GM06990 (cell line): ENCODE measurements around the gene SSBP2.

ENCODE experiments used
- DNase-seq: peaks from one replicate; pipeline ENCODE4 v3.0.0-alpha.2; 2011; ENCODE audit not compliant: insufficient read length; ENCODE audit errors: extremely low read depth
- H3K27me3 ChIP-seq: replicated peaks from 2 replicates; pipeline ENCODE4 v1.6.0; 2011; ENCODE audit warnings: low read length; ENCODE audit not compliant: control insufficient read depth, insufficient read depth
- H3K36me3 ChIP-seq: 2 replicates; pipeline ENCODE4 v1.5.1; 2011; ENCODE audit warnings: low read length; ENCODE audit not compliant: control insufficient read depth, insufficient read depth
- H3K4me3 ChIP-seq: replicated peaks from 2 replicates; pipeline ENCODE4 v1.5.1; 2011; ENCODE audit warnings: low read depth, mild to moderate bottlenecking, control low read depth, low read length
- TF ChIP-seq, protein P1 (sequence below): IDR thresholded peaks from 2 replicates; pipeline ENCODE4 v1.5.1; 2011; ENCODE audit warnings: low read length, control low read depth, mild to moderate bottlenecking, inconsistent platforms; ENCODE audit not compliant: insufficient read depth, poor library complexity, severe bottlenecking

SSBP2 gene

DNA sequence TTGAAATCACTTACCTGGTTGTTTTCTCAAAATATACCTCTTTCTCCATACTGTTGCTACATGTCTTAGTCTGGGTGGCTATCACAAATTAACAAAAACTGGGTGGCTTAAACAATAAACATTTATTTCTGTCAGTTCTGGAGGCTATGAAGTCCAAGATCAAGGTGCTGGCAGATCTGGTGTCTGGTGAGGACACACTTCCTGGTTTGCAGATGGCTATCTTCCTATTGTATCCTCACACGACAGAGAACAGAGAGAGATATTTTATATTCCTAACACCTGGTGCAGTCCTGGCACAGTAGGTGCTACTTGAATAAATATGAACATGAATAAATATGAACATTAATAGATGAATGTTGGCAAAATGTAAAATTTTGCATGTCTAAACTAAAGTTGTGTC, 192.7 kb downstream of the SSBP2 start:
- H3K36me3 ChIP-seq = no peaks in the 10 kb centered on the region
- TF ChIP-seq, protein P1, sequence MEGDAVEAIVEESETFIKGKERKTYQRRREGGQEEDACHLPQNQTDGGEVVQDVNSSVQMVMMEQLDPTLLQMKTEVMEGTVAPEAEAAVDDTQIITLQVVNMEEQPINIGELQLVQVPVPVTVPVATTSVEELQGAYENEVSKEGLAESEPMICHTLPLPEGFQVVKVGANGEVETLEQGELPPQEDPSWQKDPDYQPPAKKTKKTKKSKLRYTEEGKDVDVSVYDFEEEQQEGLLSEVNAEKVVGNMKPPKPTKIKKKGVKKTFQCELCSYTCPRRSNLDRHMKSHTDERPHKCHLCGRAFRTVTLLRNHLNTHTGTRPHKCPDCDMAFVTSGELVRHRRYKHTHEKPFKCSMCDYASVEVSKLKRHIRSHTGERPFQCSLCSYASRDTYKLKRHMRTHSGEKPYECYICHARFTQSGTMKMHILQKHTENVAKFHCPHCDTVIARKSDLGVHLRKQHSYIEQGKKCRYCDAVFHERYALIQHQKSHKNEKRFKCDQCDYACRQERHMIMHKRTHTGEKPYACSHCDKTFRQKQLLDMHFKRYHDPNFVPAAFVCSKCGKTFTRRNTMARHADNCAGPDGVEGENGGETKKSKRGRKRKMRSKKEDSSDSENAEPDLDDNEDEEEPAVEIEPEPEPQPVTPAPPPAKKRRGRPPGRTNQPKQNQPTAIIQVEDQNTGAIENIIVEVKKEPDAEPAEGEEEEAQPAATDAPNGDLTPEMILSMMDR = no peak
- H3K27me3 ChIP-seq = no peaks in the 10 kb centered on the region
- no peak for DNase-seq
- H3K4me3 ChIP-seq = no peak overlapping the region

DNA sequence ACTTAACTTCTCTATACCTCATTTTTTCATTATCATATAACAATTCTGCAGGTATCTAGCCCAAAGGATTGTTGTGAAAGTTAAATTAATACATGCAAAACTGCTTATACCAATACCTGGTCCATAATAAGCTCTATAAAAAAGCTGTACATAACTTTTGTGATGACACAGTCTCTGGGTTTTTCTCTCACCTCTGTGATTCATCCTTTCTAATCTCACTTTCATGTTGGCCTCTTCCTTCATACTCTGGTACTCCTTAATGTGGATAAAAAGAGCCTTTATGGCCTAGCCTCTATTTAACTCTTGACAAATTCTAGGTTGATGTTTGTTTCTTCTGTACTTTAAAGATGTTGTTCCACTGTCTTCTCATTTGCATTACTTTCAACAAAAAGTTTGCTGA, 194.1 kb downstream of the SSBP2 start:
- no peak for DNase-seq
- TF ChIP-seq, protein P1 = no peak
- no peaks in the 10 kb centered on the region for H3K36me3 ChIP-seq
- H3K27me3 ChIP-seq = no peaks in the 10 kb centered on the region
- H3K4me3 ChIP-seq = no peak overlapping the region

DNA sequence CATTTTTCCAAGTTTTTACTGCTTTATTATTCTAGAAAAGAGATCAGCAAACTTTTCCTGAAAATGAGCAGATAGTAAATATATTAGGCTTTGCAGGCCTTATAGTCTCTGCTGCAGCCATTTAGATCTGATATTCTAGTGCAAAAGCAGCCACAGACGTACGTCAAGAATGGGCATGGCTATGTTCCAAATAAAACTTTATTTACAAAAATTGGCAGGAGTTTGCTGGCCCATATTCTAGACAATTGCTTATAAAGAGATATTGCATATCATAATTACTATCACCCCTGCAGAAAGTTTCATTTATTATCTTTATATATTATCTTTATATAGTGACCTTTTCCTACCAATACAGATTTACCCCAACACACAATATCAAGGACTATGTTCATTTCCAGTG, 195.0 kb downstream of the SSBP2 start:
- no peaks in the 10 kb centered on the region for H3K36me3 ChIP-seq
- TF ChIP-seq, protein P1 = no peak
- no peak for DNase-seq
- no peaks in the 10 kb centered on the region for H3K27me3 ChIP-seq
- H3K4me3 ChIP-seq = no peak overlapping the region

DNA sequence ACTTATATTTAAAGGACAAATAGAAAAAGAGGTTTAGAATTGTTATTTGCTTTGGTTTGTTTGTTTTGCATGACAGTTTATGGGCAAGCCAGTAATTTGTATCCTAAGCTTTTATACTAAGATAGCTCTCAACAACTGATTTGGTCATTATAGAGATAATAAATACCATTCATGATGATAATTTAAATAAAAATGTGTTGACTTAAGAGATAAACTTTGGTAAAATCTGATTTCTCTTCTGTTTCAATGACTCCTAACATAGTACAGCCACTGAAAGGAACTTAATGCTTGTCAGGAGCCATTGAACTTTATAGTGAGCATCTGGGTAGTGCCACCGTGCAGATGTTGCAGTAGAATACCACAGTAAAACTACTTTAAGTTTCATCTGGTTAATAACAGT, 196.2 kb downstream of the SSBP2 start:
- DNase-seq = no peak
- Histone ChIP-seq H3K27me3 (no peaks in the 10 kb centered on the region), H3K36me3 (no peaks in the 10 kb centered on the region), H3K4me3 (no peak overlapping the region)
- TF ChIP-seq, protein P1 = no peak

DNA sequence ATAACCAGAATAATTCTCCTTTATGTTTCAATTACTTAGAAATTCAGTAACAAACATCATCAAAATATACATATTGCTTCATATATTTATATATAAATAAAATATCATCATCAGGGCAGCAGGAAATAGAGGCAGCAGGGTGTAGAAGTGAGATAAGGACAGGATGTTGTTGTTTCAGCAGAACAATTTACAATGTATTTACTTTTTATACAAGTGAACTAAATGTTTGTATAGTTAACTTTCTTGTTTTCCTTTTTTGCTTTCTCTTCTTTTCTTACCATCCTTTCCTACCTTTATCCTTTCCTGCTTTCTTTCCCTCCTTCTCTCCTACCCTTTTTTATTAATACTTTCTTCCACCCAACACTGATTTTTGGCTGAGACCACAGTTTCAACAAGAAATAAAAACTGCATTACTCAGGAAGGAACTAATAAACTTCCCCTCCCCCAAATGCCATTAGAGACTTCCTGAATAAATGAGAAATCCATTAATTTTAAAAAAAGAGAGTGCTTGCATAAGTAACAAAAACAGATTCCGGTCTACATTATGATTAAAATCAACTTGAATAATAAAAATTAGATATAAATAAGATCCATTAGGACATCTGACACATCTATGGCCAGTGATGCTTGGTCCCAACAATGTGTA, 197.2 kb downstream of the SSBP2 start:
- TF ChIP-seq, protein P1 = no peak
- Histone ChIP-seq H3K27me3 (no peaks in the 10 kb centered on the region), H3K36me3 (no peaks in the 10 kb centered on the region), H3K4me3 (no peak overlapping the region)
- DNase-seq = no peak
